Heart right ventricle (tissue), 16 donors: ENCODE results near the gene DOCK4. TPM values are rescaled to one million over a fixed set of nuclear protein-coding genes. Genes with fewer than 3 reads are reported as not detected.

ENCODE experiments used
- ATAC-seq, 8 donors: fragments of 200-7000 bp; cut with Tn5 transposase; one replicate each; pipeline ENCODE4 v1.9.1; 2020; ENCODE audit warnings: mild to moderate bottlenecking in 8 of 8, moderate library complexity in 8 of 8, moderate number of reproducible peaks in 1 of 8
- DNase-seq, 2 donors: peaks; one replicate each; pipeline ENCODE4 v3.0.0-alpha.2; 2020
- H3K27ac ChIP-seq, 10 donors: fragments of 200-600 bp; sonication (generic) in 2 of 10; one replicate each; pipeline versions ENCODE4 v1.5.0 to v1.8.0; 2020 to 2022; ENCODE audit warnings: mild to moderate bottlenecking in 3 of 10
- H3K27me3 ChIP-seq, 7 donors: fragments of 200-600 bp; one replicate each; pipeline ENCODE4 v1.8.0; 2021 to 2022; ENCODE audit warnings: mild to moderate bottlenecking in 2 of 7
- H3K36me3 ChIP-seq, 9 donors: fragments of 200-600 bp; sonication (generic) in 1 of 9; one replicate each; pipeline versions ENCODE4 v1.5.0 to v1.8.0; 2020 to 2022; ENCODE audit warnings: mild to moderate bottlenecking in 2 of 9
- H3K4me1 ChIP-seq, 9 donors: fragments of 200-600 bp; sonication (generic) in 1 of 9; one replicate each; pipeline versions ENCODE4 v1.5.0 to v1.8.0; 2020 to 2022; ENCODE audit warnings: mild to moderate bottlenecking in 4 of 9
- H3K4me3 ChIP-seq, 10 donors: fragments of 200-600 bp; sonication (generic) in 2 of 10; one replicate each; pipeline versions ENCODE4 v1.5.0 to v1.8.0; 2020 to 2022; ENCODE audit warnings: mild to moderate bottlenecking in 7 of 10, moderate library complexity in 2 of 10
- H3K9me3 ChIP-seq, 11 donors: fragments of 200-600 bp in 10 of 11; sonication (generic) in 2 of 11; one replicate each; pipeline versions ENCODE4 v1.5.0 to v1.8.0; 2013 to 2022; ENCODE audit warnings: mild to moderate bottlenecking in 2 of 11, control low read depth in 1 of 11, moderate library complexity in 1 of 11
- CTCF ChIP-seq, 9 donors: fragments of 200-600 bp; sonication (generic) in 2 of 9; IDR thresholded peaks; one replicate each; pipeline versions ENCODE4 v1.5.0 to v1.8.0; 2021 to 2022; ENCODE audit warnings: antibody characterized with exemption in 9 of 9, mild to moderate bottlenecking in 5 of 9, moderate library complexity in 1 of 9
- WGBS, 2 donors: extraction: QIAGEN DNeasy Blood & Tissue Kit; methylation state at CpG; one replicate each; pipeline ENCODE4 v1.1.7; 2013; ENCODE audit warnings: inconsistent platforms in 1 of 2; 5-methylcytosine and 5-hydroxymethylcytosine counted together
- intact Hi-C, 10 donors: fragments of 100-400 bp; cut with DNase I; formaldehyde crosslinking; loops; one replicate each; pipeline versions ENCODE4 v1.11.1 to v1.14.2; 2022
- polyA plus RNA-seq, 2 donors: library from polyadenylated mRNA; stranded (reverse); fragments of 200-250 nt; gene quantifications; one replicate each; pipeline ENCODE4 v1.2.3, GENCODE V29; 2013
- total RNA-seq, 10 donors: library from RNA; stranded (reverse); fragmentation: NEBNext Ultra II Directional in 3 of 10; extraction: Animal tissue kit (Norgen Biotek cat#: 25700) in 3 of 10; gene quantifications; one replicate each; pipeline versions ENCODE4 v1.2.1 to v1.2.4, GENCODE V29; 2021 to 2023
- donor health status: Arrhythmogenic right ventricular cardiomyopathy.
- donor health status: ischemic (EF 13 %, LVEDD 7.1; RV severe dilation, severe dysfunction).
- donor health status: healthy with polysubstance abuse.
- donor health status: DM: no; HTN: yes; CAD: no.
- donor health status: DM: no; HTN: no; CAD: no.
- donor health status: ischemic (EF 25% LVEDD 6.9; RV normal size, moderate dysfunction).
- donor health status: ischemic (EF 25% LVEDD 5.7; RV mildly dilated, moderate dysfunction).
- donor health status: healthy.
- donor health status: DM: yes; HTN: yes; CAD: no.
- donor health status: Ischemic cardiomyopathy.
- donor health status: ischemic (EF 35%, LVEDD 5.7; RV mildly dilated, moderate dysfunction).
- donor health status: nonischemic (EF 11% LVEDD 7.7; RV severe dilation, severe dysfunction).
- donor health status: DM: yes; HTN: yes; CAD: no.
- donor health status: PGD.
- donor health status: ischemic (EF 29% LVEDD 5.4; RV normal size, mild dysfunction).
- donor health status: nonischemic (EF 23%, LVEDD 6.1; RV moderate dilation, normal function).

DOCK4 gene
- total and polyA plus RNA-seq, 12 donors: 2.6 to 26.8 (median 14.7) TPM

DNA sequence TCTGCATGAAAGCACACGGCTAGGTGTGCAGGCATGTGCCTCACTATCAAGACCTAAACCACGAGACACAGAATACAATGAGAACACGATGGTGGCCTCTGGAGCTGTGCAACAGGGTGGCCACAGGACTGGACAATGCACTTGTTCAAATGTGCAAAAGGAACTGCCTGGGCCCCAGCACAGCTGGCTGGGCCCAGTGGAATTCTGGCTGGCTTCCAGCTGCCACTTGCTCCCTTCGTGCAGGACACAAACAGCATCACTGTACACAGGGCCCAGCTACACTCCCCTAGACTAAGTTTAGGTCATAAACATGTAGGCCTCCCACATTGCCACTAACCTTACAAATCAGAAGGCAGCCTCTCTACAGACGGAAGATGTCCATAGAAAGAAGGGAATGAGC is 23.4 kb downstream of the DOCK4 start:
- Histone ChIP-seq H3K4me1 (peaks cover 0 to 79% (median 60%) of the 10 kb centered on the region in 9 donors), H3K9me3 (no peaks in the 10 kb centered on the region), H3K4me3 (no peak overlapping the region), H3K36me3 (no peaks in the 10 kb centered on the region), H3K27ac (peak overlapping the region in 3 of 10 donors; percentile 7 to 49 (median 33)), H3K27me3 (no peaks in the 10 kb centered on the region)
- WGBS, 2 donors: 48 to 58% methylated on average over 5 of the region's 5 CpGs
- DNase-seq (peak; percentile 42 to 71), ATAC-seq (peak; percentile 34 to 86 (median 62))
- TF ChIP-seq CTCF (IDR thresholded peaks at IDR 0.05): no peak
- intact Hi-C loops: loop anchor here in 1 of 10 donors (10.0 kb wide), 1 partner anchor 88 kb away; no protein-coding TSS in a partner anchor

GRCh38 chr7:112180223-112180622 is 26.0 kb downstream of the DOCK4 start:
- no peak for DNase-seq
- Histone ChIP-seq H3K27me3 (no peaks in the 10 kb centered on the region), H3K27ac (no peak overlapping the region), H3K9me3 (no peaks in the 10 kb centered on the region), H3K36me3 (no peaks in the 10 kb centered on the region), H3K4me3 (no peak overlapping the region), H3K4me1 (peaks cover 0 to 60% (median 45%) of the 10 kb centered on the region in 9 donors)
- peak in 2 of 8 donors; percentile 17 to 19 for ATAC-seq
- WGBS, 2 donors: 62 to 67% methylated on average over 4 of the region's 4 CpGs
- no peak for TF ChIP-seq CTCF (IDR thresholded peaks at IDR 0.05)
- intact Hi-C loops: loop anchor here in 1 of 10 donors (10.0 kb wide), 1 partner anchor 85 kb away; no protein-coding TSS in a partner anchor

DNA sequence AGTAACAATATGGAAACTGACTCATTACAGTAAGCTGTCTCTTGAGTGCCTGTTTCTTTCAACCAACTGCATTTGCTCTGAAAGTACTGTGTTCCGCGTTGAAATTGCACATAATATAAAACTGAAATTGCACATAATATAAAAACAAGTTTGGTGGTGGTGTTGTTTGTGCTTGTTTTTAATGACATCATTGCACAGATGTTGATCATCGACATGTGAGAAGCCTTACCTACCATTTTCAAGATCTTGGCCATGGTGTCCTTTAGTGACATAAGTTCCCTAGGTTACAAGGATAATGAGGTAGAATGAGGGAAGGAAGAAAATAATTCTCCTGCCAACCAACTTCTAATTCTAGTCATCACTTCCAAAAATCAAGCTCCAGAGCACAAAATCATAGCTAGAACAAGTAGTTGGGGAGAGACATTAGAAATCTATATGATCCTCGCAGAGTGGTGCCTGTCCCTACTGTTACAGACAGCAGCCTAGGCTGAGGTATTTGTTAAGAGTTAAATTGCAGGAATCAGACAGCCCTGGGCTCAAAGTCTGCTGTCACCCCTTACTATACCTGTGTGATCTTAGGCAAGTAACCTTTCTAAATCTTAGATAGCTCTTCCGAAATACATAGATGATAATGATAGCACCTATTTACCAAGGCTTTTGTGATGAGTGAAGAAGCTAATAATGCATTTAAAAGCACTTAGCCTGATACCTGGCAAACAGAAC is 29.3 kb downstream of the DOCK4 start:
- no peak for DNase-seq
- Histone ChIP-seq H3K36me3 (no peaks in the 10 kb centered on the region), H3K27ac (no peak overlapping the region), H3K4me3 (no peak overlapping the region), H3K27me3 (no peaks in the 10 kb centered on the region), H3K9me3 (no peaks in the 10 kb centered on the region), H3K4me1 (peaks cover 0 to 57% (median 25%) of the 10 kb centered on the region in 9 donors)
- 89 to 95% methylated on average over 5 of the region's 5 CpGs for WGBS, 2 donors
- no peak for ATAC-seq
- no peak for TF ChIP-seq CTCF (IDR thresholded peaks at IDR 0.05)
- intact Hi-C loops: no loop called here

GRCh38 chr7:112176241-112176640 is 30.0 kb downstream of the DOCK4 start:
- intact Hi-C loops: no loop called here
- Histone ChIP-seq H3K4me3 (no peak overlapping the region), H3K9me3 (no peaks in the 10 kb centered on the region), H3K4me1 (peaks cover 0 to 59% (median 25%) of the 10 kb centered on the region in 9 donors), H3K27ac (no peak overlapping the region), H3K27me3 (no peaks in the 10 kb centered on the region), H3K36me3 (no peaks in the 10 kb centered on the region)
- ATAC-seq: no peak
- WGBS, 2 donors: 84 to 89% methylated on average over 2 of the region's 2 CpGs
- TF ChIP-seq CTCF (IDR thresholded peaks at IDR 0.05): no peak
- no peak for DNase-seq
